K562 (cell line): ENCODE measurements around the gene EML6. TPM values are rescaled to one million over a fixed set of nuclear protein-coding genes. Genes with fewer than 3 reads are reported as not detected.

Experiments used
- CCAR2 ChIP-seq: fragments of 200-400 bp; formaldehyde crosslinking; IDR thresholded peaks from 2 replicates; pipeline ENCODE4 v1.6.1; 2017; ENCODE audit warnings: mild to moderate bottlenecking, low read depth, low read length
- TOE1 ChIP-seq, 2 experiments: fragments of 450-650 bp in 1 of 2; sonication (generic) in 1 of 2; formaldehyde crosslinking in 1 of 2; IDR thresholded peaks; 2 replicates each; pipeline versions ENCODE4 v1.7.1 to v1.8.0; 2016 to 2022; ENCODE audit warnings: borderline replicate concordance in 2 of 2, mild to moderate bottlenecking in 2 of 2, antibody characterized with exemption in 1 of 2, inconsistent platforms in 1 of 2, low read depth in 1 of 2, missing genetic modification reagents in 1 of 2, moderate library complexity in 1 of 2
- ZNF778 ChIP-seq: fragments of 450-650 bp; formaldehyde crosslinking; IDR thresholded peaks from 2 replicates; pipeline ENCODE4 v1.4.0; 2020; ENCODE audit warnings: mild to moderate bottlenecking, moderate library complexity
- polyA plus RNA-seq, 8 experiments: library from polyadenylated mRNA; depleted of rRNA in 4 of 8; stranded (reverse) in 5 of 8; unstranded in 3 of 8; fragments of >200 nt; fragmentation: Nextera tagmentation in 2 of 8; fragmentation: Illumina TruSeq in 1 of 8; extraction: Ambion mirVana in 2 of 8; extraction: Trizol in 1 of 8; gene quantifications; 2 replicates each; pipeline versions ENCODE4 v1.2.1 to v1.2.3, GENCODE V29; 2011 to 2014; ENCODE audit warnings: inconsistent platforms in 1 of 8, missing spikeins in 1 of 8
- total RNA-seq, 7 experiments: library from RNA; depleted of rRNA in 6 of 7; stranded (reverse); fragments of >200 nt in 6 of 7; fragmentation: Illumina TruSeq in 2 of 7; extraction: Trizol in 2 of 7; gene quantifications; 2 replicates each; pipeline versions ENCODE4 v1.2.1 to v1.2.3, GENCODE V29; 2011 to 2021; ENCODE audit warnings: low replicate concordance in 1 of 7
- TF ChIP-seq, protein P1 (sequence below), 2 experiments: IDR thresholded peaks; 2 replicates each; pipeline ENCODE4 v1.6.1; 2012; ENCODE audit warnings: improper control_type of control experiment in 2 of 2, low read depth in 2 of 2, low read length in 2 of 2, borderline replicate concordance in 1 of 2
- TF ChIP-seq, protein P2 (sequence below), 2 experiments: fragments of 450-650 bp; formaldehyde crosslinking in 1 of 2; IDR thresholded peaks; 2 replicates each; pipeline versions ENCODE4 v1.4.0 to v1.6.1; 2014 to 2020; ENCODE audit warnings: mild to moderate bottlenecking in 2 of 2, borderline replicate concordance in 1 of 2, low read depth in 1 of 2
- TF ChIP-seq, protein P3 (sequence below), 3 experiments: fragments of 200-800 bp in 1 of 3; fragments of 250-450 bp in 1 of 3; fragments of 450-650 bp in 1 of 3; sonication (Bioruptor Pico) in 1 of 3; sonication (Bioruptor generic) in 1 of 3; formaldehyde crosslinking in 1 of 3; IDR thresholded peaks; 2 replicates each; pipeline versions ENCODE4 v1.6.1 to v1.8.0; 2016 to 2022; ENCODE audit warnings: mild to moderate bottlenecking in 2 of 3, missing genetic modification characterization in 2 of 3, missing compliant biosample characterization in 1 of 3, moderate library complexity in 1 of 3
- TF ChIP-seq, protein P4 (sequence below), 3 experiments: IDR thresholded peaks in 2 of 3; conservative IDR thresholded peaks in 1 of 3; 2 replicates each; pipeline ENCODE4 v1.5.1; 2011 to 2012; ENCODE audit warnings: low read length in 3 of 3, mild to moderate bottlenecking in 3 of 3, control low read depth in 2 of 3, improper control_type of control experiment in 1 of 3, inconsistent platforms in 1 of 3, low read depth in 1 of 3, mixed read lengths in 1 of 3, moderate library complexity in 1 of 3; ENCODE audit not compliant: insufficient read depth in 2 of 3

EML6 gene
- total and polyA plus RNA-seq, 9 of the 15 experiments (the other 6 are each of a cell fraction or from before 2014, with no cell fraction given) = 0.07 to 0.56 (median 0.25) TPM

DNA sequence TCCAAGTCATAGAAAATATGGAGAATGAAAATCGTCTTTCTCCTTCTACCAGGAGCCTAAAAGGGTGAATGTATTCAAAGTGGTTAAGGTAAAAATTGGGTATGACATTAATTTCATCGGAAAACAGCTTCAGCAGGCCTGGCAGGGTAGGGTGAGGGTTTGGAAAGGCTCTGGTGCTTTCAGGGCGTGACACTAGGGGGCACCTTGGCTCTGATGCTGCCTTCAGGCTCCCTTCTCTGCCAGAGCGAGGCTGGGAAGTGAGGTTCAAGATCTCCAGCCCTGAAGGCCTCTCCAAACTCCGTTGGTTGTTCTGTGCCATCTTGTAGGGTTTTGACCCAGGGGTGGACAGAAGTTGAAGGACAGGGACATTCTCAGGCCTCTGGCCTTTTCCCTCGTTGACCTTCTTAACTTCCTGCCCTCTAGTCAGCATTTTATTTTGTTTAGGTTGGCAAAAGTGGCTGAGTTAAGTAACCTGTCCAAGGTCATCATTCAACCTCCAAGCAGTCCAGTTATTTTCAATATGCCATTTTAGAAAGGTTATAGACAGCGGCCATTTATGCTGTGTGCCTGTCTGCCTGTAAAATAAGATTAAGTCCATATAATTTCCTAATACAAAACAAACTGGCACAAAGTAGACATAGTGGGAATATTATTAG lies 40.3 kb downstream of the EML6 start (continued):
- TF ChIP-seq, protein P1, sequence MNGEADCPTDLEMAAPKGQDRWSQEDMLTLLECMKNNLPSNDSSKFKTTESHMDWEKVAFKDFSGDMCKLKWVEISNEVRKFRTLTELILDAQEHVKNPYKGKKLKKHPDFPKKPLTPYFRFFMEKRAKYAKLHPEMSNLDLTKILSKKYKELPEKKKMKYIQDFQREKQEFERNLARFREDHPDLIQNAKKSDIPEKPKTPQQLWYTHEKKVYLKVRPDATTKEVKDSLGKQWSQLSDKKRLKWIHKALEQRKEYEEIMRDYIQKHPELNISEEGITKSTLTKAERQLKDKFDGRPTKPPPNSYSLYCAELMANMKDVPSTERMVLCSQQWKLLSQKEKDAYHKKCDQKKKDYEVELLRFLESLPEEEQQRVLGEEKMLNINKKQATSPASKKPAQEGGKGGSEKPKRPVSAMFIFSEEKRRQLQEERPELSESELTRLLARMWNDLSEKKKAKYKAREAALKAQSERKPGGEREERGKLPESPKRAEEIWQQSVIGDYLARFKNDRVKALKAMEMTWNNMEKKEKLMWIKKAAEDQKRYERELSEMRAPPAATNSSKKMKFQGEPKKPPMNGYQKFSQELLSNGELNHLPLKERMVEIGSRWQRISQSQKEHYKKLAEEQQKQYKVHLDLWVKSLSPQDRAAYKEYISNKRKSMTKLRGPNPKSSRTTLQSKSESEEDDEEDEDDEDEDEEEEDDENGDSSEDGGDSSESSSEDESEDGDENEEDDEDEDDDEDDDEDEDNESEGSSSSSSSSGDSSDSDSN (IDR thresholded peaks at IDR 0.05; ENCODE audit: borderline replicate concordance in 1 of 2, low read depth in 2 of 2, low read length in 2 of 2) = no peak
- peak; percentile 84 for TF ChIP-seq TOE1 (IDR thresholded peaks at IDR 0.05; ENCODE audit: borderline replicate concordance)
- no peak for TF ChIP-seq TOE1 (CRISPR knock-in tag; IDR thresholded peaks at IDR 0.05; ENCODE audit: borderline replicate concordance, low read depth)
- TF ChIP-seq, protein P2, sequence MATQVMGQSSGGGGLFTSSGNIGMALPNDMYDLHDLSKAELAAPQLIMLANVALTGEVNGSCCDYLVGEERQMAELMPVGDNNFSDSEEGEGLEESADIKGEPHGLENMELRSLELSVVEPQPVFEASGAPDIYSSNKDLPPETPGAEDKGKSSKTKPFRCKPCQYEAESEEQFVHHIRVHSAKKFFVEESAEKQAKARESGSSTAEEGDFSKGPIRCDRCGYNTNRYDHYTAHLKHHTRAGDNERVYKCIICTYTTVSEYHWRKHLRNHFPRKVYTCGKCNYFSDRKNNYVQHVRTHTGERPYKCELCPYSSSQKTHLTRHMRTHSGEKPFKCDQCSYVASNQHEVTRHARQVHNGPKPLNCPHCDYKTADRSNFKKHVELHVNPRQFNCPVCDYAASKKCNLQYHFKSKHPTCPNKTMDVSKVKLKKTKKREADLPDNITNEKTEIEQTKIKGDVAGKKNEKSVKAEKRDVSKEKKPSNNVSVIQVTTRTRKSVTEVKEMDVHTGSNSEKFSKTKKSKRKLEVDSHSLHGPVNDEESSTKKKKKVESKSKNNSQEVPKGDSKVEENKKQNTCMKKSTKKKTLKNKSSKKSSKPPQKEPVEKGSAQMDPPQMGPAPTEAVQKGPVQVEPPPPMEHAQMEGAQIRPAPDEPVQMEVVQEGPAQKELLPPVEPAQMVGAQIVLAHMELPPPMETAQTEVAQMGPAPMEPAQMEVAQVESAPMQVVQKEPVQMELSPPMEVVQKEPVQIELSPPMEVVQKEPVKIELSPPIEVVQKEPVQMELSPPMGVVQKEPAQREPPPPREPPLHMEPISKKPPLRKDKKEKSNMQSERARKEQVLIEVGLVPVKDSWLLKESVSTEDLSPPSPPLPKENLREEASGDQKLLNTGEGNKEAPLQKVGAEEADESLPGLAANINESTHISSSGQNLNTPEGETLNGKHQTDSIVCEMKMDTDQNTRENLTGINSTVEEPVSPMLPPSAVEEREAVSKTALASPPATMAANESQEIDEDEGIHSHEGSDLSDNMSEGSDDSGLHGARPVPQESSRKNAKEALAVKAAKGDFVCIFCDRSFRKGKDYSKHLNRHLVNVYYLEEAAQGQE (IDR thresholded peaks at IDR 0.05; ENCODE audit: borderline replicate concordance) = peak; percentile 40; the same call in 1 of the 2 replicates
- TF ChIP-seq, protein P2 (CRISPR knock-in tag; IDR thresholded peaks at IDR 0.05; ENCODE audit: low read depth) = no peak
- no peak for TF ChIP-seq ZNF778 (CRISPR knock-in tag)
- TF ChIP-seq, protein P3, sequence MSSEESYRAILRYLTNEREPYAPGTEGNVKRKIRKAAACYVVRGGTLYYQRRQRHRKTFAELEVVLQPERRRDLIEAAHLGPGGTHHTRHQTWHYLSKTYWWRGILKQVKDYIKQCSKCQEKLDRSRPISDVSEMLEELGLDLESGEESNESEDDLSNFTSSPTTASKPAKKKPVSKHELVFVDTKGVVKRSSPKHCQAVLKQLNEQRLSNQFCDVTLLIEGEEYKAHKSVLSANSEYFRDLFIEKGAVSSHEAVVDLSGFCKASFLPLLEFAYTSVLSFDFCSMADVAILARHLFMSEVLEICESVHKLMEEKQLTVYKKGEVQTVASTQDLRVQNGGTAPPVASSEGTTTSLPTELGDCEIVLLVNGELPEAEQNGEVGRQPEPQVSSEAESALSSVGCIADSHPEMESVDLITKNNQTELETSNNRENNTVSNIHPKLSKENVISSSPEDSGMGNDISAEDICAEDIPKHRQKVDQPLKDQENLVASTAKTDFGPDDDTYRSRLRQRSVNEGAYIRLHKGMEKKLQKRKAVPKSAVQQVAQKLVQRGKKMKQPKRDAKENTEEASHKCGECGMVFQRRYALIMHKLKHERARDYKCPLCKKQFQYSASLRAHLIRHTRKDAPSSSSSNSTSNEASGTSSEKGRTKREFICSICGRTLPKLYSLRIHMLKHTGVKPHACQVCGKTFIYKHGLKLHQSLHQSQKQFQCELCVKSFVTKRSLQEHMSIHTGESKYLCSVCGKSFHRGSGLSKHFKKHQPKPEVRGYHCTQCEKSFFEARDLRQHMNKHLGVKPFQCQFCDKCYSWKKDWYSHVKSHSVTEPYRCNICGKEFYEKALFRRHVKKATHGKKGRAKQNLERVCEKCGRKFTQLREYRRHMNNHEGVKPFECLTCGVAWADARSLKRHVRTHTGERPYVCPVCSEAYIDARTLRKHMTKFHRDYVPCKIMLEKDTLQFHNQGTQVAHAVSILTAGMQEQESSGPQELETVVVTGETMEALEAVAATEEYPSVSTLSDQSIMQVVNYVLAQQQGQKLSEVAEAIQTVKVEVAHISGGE (CRISPR knock-in tag; IDR thresholded peaks at IDR 0.05) = no peak
- TF ChIP-seq CCAR2 = no peak
- TF ChIP-seq, protein P4, sequence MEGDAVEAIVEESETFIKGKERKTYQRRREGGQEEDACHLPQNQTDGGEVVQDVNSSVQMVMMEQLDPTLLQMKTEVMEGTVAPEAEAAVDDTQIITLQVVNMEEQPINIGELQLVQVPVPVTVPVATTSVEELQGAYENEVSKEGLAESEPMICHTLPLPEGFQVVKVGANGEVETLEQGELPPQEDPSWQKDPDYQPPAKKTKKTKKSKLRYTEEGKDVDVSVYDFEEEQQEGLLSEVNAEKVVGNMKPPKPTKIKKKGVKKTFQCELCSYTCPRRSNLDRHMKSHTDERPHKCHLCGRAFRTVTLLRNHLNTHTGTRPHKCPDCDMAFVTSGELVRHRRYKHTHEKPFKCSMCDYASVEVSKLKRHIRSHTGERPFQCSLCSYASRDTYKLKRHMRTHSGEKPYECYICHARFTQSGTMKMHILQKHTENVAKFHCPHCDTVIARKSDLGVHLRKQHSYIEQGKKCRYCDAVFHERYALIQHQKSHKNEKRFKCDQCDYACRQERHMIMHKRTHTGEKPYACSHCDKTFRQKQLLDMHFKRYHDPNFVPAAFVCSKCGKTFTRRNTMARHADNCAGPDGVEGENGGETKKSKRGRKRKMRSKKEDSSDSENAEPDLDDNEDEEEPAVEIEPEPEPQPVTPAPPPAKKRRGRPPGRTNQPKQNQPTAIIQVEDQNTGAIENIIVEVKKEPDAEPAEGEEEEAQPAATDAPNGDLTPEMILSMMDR (IDR thresholded peaks at IDR 0.05 in 2 of 3, conservative IDR thresholded peaks at IDR 0.05 in 1 of 3; ENCODE audit: insufficient read depth in 2 of 3, low read depth in 1 of 3, low read length in 3 of 3) = peak; percentile 38 to 72 (median 56)
